A549 (cell line): ENCODE data around the gene ABCC1. TPM values are rescaled to one million over a fixed set of nuclear protein-coding genes. Genes with fewer than 3 reads are reported as not detected.

Experiments used
- ATAC-seq, 2 experiments: fragments of 200-7000 bp in 1 of 2; fragments of >200 bp in 1 of 2; cut with Nextera tagmentation in 1 of 2; cut with Tn5 transposase in 1 of 2; 3 replicates each; pipeline versions ENCODE4 v1.8.0 to v1.9.1; 2018 to 2020; ENCODE audit warnings: mild to moderate bottlenecking in 1 of 2, moderate library complexity in 1 of 2
- CTCF ChIA-PET: fragments of 300-600 bp; sonication (Branson Sonifier 250); formaldehyde crosslinking; extraction: SDS; loops from one replicate; lab custom pipeline; 2021; ENCODE audit warnings: antibody characterized with exemption, inconsistent platforms; lab: Yijun Ruan, JAX
- POLR2A ChIA-PET: fragments of 350-600 bp; formaldehyde crosslinking; extraction: SDS; loops from one replicate; lab custom pipeline; 2021; ENCODE audit warnings: antibody characterized with exemption, inconsistent platforms; lab: Yijun Ruan, JAX
- DNase-seq, 2 experiments: peaks; one replicate each; pipeline versions ENCODE4 v3.0.0 to v3.0.0-alpha.2; 2011 to 2016; ENCODE audit warnings: low read depth in 1 of 2, low spot score in 1 of 2
- FAIRE-seq: peaks from 2 replicates; lab custom pipeline; 2011; peaks lifted over from hg19 to GRCh38; lab: Jason Lieb, UNC
- H3K27ac ChIP-seq, 2 experiments: fragments of >200 bp; sonication (Bioruptor Twin); formaldehyde crosslinking; 3 replicates each; pipeline ENCODE4 v1.5.1; 2016 to 2017
- H3K4me1 ChIP-seq: fragments of >200 bp; sonication (Bioruptor Twin); formaldehyde crosslinking; 3 replicates; pipeline ENCODE4 v1.6.1; 2016
- H3K4me2 ChIP-seq: fragments of >200 bp; sonication (Bioruptor Twin); formaldehyde crosslinking; 3 replicates; pipeline ENCODE4 v1.6.1; 2016
- H3K4me3 ChIP-seq: fragments of >200 bp; sonication (Bioruptor Twin); formaldehyde crosslinking; 3 replicates; pipeline ENCODE4 v1.5.1; 2016
- H3K9me3 ChIP-seq: fragments of >200 bp; sonication (Bioruptor Twin); formaldehyde crosslinking; 3 replicates; pipeline ENCODE4 v1.6.1; 2016
- BHLHE40 ChIP-seq: IDR thresholded peaks from 2 replicates; pipeline ENCODE4 v1.6.1; 2012; ENCODE audit warnings: low read depth, low read length, inconsistent platforms
- CBX8 ChIP-seq: fragments of 200-600 bp; sonication (generic); IDR thresholded peaks from 2 replicates; pipeline ENCODE4 v1.6.1; 2016
- EHMT2 ChIP-seq: fragments of 200-600 bp; sonication (generic); IDR thresholded peaks from 2 replicates; pipeline ENCODE4 v1.6.1; 2016; ENCODE audit warnings: antibody characterized with exemption, low read depth, mild to moderate bottlenecking, moderate library complexity
- ELK1 ChIP-seq: fragments of 150-350 bp; IDR thresholded peaks from 2 replicates; pipeline ENCODE4 v1.6.1; 2014; ENCODE audit warnings: low read depth, mild to moderate bottlenecking, low read length
- EP300 ChIP-seq, 2 experiments: fragments of >200 bp; sonication (Bioruptor Twin); formaldehyde crosslinking; IDR thresholded peaks; 2 replicates in 1 of 2; 3 replicates in 1 of 2; pipeline ENCODE4 v1.6.1; 2016 to 2017
- ESRRA ChIP-seq: fragments of 150-350 bp; IDR thresholded peaks from 2 replicates; pipeline ENCODE4 v1.6.1; 2014; ENCODE audit warnings: mild to moderate bottlenecking, low read length, borderline replicate concordance
- FOSL2 ChIP-seq, 2 experiments: fragments of 450-650 bp in 1 of 2; fragments of >200 bp in 1 of 2; sonication (Bioruptor Twin) in 1 of 2; formaldehyde crosslinking; IDR thresholded peaks; 2 replicates each; pipeline versions ENCODE4 v1.5.0 to v1.6.1; 2016 to 2020; ENCODE audit warnings: mild to moderate bottlenecking in 1 of 2, moderate library complexity in 1 of 2
- FOXS1 ChIP-seq: fragments of 250-450 bp; sonication (Bioruptor Pico); IDR thresholded peaks from 2 replicates; pipeline ENCODE4 v1.5.0; 2020; ENCODE audit warnings: mild to moderate bottlenecking, moderate library complexity
- HDAC2 ChIP-seq: fragments of 200-600 bp; sonication (generic); IDR thresholded peaks from 2 replicates; pipeline ENCODE4 v1.6.1; 2016
- HES2 ChIP-seq: fragments of >200 bp; sonication (Bioruptor Twin); formaldehyde crosslinking; IDR thresholded peaks from 2 replicates; pipeline ENCODE4 v1.6.1; 2016
- HOXB13 ChIP-seq: fragments of 250-450 bp; sonication (Bioruptor Pico); IDR thresholded peaks from 2 replicates; pipeline ENCODE4 v1.5.0; 2020; ENCODE audit warnings: low read depth, mild to moderate bottlenecking, moderate library complexity
- JUNB ChIP-seq: fragments of >200 bp; sonication (Bioruptor Twin); formaldehyde crosslinking; IDR thresholded peaks from 2 replicates; pipeline ENCODE4 v1.6.1; 2016
- KDM1A ChIP-seq: fragments of 200-600 bp; sonication (generic); IDR thresholded peaks from 2 replicates; pipeline ENCODE4 v1.6.1; 2016; ENCODE audit warnings: low read depth, mild to moderate bottlenecking
- KDM5A ChIP-seq: fragments of 200-600 bp; sonication (generic); IDR thresholded peaks from 2 replicates; pipeline ENCODE4 v1.6.1; 2016; ENCODE audit warnings: antibody characterized with exemption, mild to moderate bottlenecking
- MYC ChIP-seq: IDR thresholded peaks from 2 replicates; pipeline ENCODE4 v1.6.1; 2012; ENCODE audit warnings: mild to moderate bottlenecking, inconsistent platforms, low read length, improper control_type of control experiment, borderline replicate concordance
- NFE2L2 ChIP-seq: fragments of 150-350 bp; conservative IDR thresholded peaks from 2 replicates; pipeline ENCODE4 v1.6.1; 2014; ENCODE audit warnings: low read length
- NR3C1 ChIP-seq: fragments of >200 bp; sonication (Bioruptor Twin); formaldehyde crosslinking; IDR thresholded peaks from 3 replicates; pipeline ENCODE4 v1.6.1; 2017
- POLR2A ChIP-seq: IDR thresholded peaks from 2 replicates; pipeline ENCODE4 v1.6.1; 2012; ENCODE audit warnings: mild to moderate bottlenecking, low read length
- POLR2AphosphoS2 ChIP-seq: conservative IDR thresholded peaks from 2 replicates; pipeline ENCODE4 v1.6.1; 2012; ENCODE audit warnings: low read length, improper control_type of control experiment, inconsistent platforms
- RARB ChIP-seq: fragments of 250-450 bp; sonication (Bioruptor Pico); IDR thresholded peaks from 2 replicates; pipeline ENCODE4 v1.8.0; 2021; ENCODE audit warnings: mild to moderate bottlenecking, moderate library complexity
- RFX5 ChIP-seq: fragments of 450-650 bp; IDR thresholded peaks from 2 replicates; pipeline ENCODE4 v1.7.1; 2014; ENCODE audit warnings: antibody characterized with exemption, mild to moderate bottlenecking, moderate library complexity
- SREBF2 ChIP-seq: fragments of 450-650 bp; IDR thresholded peaks from 2 replicates; pipeline ENCODE4 v1.6.1; 2014; ENCODE audit warnings: mild to moderate bottlenecking, moderate library complexity
- TP53 ChIP-seq: fragments of 250-450 bp; sonication (Bioruptor Pico); IDR thresholded peaks from 2 replicates; pipeline ENCODE4 v1.5.0; 2021; ENCODE audit warnings: mild to moderate bottlenecking, moderate library complexity
- ZNF302 ChIP-seq: fragments of 250-450 bp; sonication (Bioruptor Pico); IDR thresholded peaks from 2 replicates; pipeline ENCODE4 v1.9.0; 2021; ENCODE audit warnings: inconsistent platforms, mild to moderate bottlenecking, moderate library complexity
- ZSCAN20 ChIP-seq: fragments of 250-450 bp; sonication (Bioruptor Pico); IDR thresholded peaks from 2 replicates; pipeline ENCODE4 v1.8.0; 2022; ENCODE audit warnings: mild to moderate bottlenecking, moderate library complexity
- WGBS: methylation state at CpG from one replicate; pipeline ENCODE4 v1.1.6; 2017; ENCODE audit errors: missing lambda C conversion rate; 5-methylcytosine and 5-hydroxymethylcytosine counted together
- polyA plus RNA-seq, 4 experiments: library from polyadenylated mRNA; depleted of rRNA in 3 of 4; stranded (reverse); fragments of >200 nt; fragmentation: RNase III in 1 of 4; extraction: RNeasy Plus Mini Kit Qiagen cat#74134 plus additional on column Dnase treatment in 1 of 4; gene quantifications; 2 replicates in 3 of 4; 3 replicates in 1 of 4; pipeline ENCODE4 v1.2.3, GENCODE V29; 2011 to 2017
- TF ChIP-seq, protein P1 (sequence below): IDR thresholded peaks from 2 replicates; pipeline ENCODE4 v1.6.1; 2012; ENCODE audit warnings: low read depth, borderline replicate concordance
- TF ChIP-seq, protein P2 (sequence below): fragments of 450-650 bp; IDR thresholded peaks from 2 replicates; pipeline ENCODE4 v1.6.1; 2014; ENCODE audit warnings: antibody characterized with exemption
- TF ChIP-seq, protein P3 (sequence below): IDR thresholded peaks from 2 replicates; pipeline ENCODE4 v1.6.1; 2012

Gene ABCC1
- polyA plus RNA-seq, 2 of the 4 experiments (the other 2 are of a cell fraction), result 56.5 to 93.8 TPM

GRCh38 chr16:16006650-16007049 is 57.2 kb downstream of the ABCC1 start:
- 81% methylated on average over 8 of the region's 8 CpGs for WGBS

GRCh38 chr16:16007743-16008111 is 58.3 kb downstream of the ABCC1 start:
- peak overlapping the region; percentile 39 to 81; a peak in 5 of 6 replicates for H3K27ac ChIP-seq
- no peak for FAIRE-seq
- WGBS, result 88% methylated on average over 11 of the region's 11 CpGs

More at GRCh38 chr16:16006650-16007049, 57.2 kb downstream of the ABCC1 start:
- no peak for FAIRE-seq
- Histone ChIP-seq H3K9me3 (no peaks in the 10 kb centered on the region), H3K4me2 (no peak overlapping the region), H3K4me3 (no peak overlapping the region), H3K4me1 (peaks cover 67% of the 10 kb centered on the region), H3K27ac (peak overlapping the region in 1 of 2 experiments; percentile 81; a peak in 3 of 6 replicates)
- ChIA-PET POLR2A (no interaction called here), CTCF (interaction anchor here (0.6 to 0.9 kb wide), 2 partner anchors 39 to 132 kb away, joined by 3 read pairs; no protein-coding TSS in a partner anchor)
- DNase-seq, result no peak
- TF ChIP-seq EHMT2, result no peak
- TF ChIP-seq HOXB13 (CRISPR knock-in tag), result no peak
- TF ChIP-seq TP53, result no peak
- TF ChIP-seq HES2, result no peak
- TF ChIP-seq FOXS1 (CRISPR knock-in tag), result no peak
- no peak for TF ChIP-seq NFE2L2
- no peak for TF ChIP-seq MYC
- no peak for TF ChIP-seq POLR2AphosphoS2
- no peak for TF ChIP-seq KDM5A
- no peak for ATAC-seq

DNA sequence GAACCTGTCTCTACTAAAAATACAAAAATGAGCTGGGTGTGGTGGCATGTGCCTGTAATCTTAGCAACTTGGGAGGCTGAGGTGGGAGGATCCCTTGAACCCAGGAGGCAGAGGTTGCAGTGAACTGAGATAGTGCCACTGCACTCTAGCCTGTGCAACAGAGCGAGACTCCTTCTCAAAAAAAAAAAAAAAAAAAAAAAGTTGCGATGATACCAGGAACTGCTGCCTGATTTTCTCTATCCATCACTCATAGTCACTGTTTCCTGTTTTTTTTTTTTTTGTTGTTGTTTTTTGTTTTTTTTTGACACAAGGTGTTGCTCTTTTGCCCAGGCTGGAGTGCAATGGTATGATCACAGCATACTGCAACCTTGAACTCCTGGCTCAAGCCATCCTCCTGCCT is 59.2 kb downstream of the ABCC1 start:
- POLR2A ChIA-PET, result no interaction called here
- TF ChIP-seq KDM5A, result no peak
- no peak for TF ChIP-seq NR3C1
- no peak for TF ChIP-seq FOXS1 (CRISPR knock-in tag)
- TF ChIP-seq BHLHE40, result no peak
- TF ChIP-seq, protein P1, sequence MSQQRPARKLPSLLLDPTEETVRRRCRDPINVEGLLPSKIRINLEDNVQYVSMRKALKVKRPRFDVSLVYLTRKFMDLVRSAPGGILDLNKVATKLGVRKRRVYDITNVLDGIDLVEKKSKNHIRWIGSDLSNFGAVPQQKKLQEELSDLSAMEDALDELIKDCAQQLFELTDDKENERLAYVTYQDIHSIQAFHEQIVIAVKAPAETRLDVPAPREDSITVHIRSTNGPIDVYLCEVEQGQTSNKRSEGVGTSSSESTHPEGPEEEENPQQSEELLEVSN, result no peak
- no peak for TF ChIP-seq HOXB13 (CRISPR knock-in tag)
- no peak for TF ChIP-seq EP300 (IDR thresholded peaks at IDR 0.05)
- TF ChIP-seq RFX5, result no peak
- no peak for TF ChIP-seq KDM1A
- TF ChIP-seq NFE2L2, result no peak
- TF ChIP-seq ELK1, result no peak
- TF ChIP-seq POLR2A, result no peak
- no peak for TF ChIP-seq ZNF302
- Histone ChIP-seq H3K4me2 (no peak overlapping the region), H3K9me3 (no peaks in the 10 kb centered on the region), H3K4me1 (peaks cover 65% of the 10 kb centered on the region), H3K4me3 (no peak overlapping the region), H3K27ac (peak overlapping the region in 1 of 2 experiments; percentile 81; a peak in 3 of 6 replicates)
- no peak for FAIRE-seq
- DNase-seq, result no peak
- CTCF ChIA-PET, result interaction anchor here (0.6 to 1.8 kb wide), 6 partner anchors 11 to 186 kb away, joined by 3 to 6 read pairs (median 4); no protein-coding TSS in a partner anchor
- no peak for ATAC-seq
- WGBS, result 96% methylated on average over 2 of the region's 2 CpGs

More at GRCh38 chr16:16007743-16008111, 58.3 kb downstream of the ABCC1 start:
- CTCF ChIA-PET, result interaction anchor here (0.9 to 1.1 kb wide), 3 partner anchors 13 to 133 kb away, joined by 3 read pairs; no protein-coding TSS in a partner anchor
- no peak for DNase-seq
- no peak for ATAC-seq
- Histone ChIP-seq H3K9me3 (no peaks in the 10 kb centered on the region), H3K4me1 (peaks cover 58% of the 10 kb centered on the region), H3K4me3 (no peak overlapping the region), H3K4me2 (no peak overlapping the region)
- POLR2A ChIA-PET, result no interaction called here
- no peak for TF ChIP-seq SREBF2
- TF ChIP-seq, protein P2, sequence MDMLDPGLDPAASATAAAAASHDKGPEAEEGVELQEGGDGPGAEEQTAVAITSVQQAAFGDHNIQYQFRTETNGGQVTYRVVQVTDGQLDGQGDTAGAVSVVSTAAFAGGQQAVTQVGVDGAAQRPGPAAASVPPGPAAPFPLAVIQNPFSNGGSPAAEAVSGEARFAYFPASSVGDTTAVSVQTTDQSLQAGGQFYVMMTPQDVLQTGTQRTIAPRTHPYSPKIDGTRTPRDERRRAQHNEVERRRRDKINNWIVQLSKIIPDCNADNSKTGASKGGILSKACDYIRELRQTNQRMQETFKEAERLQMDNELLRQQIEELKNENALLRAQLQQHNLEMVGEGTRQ, result no peak
- TF ChIP-seq FOSL2 (IDR thresholded peaks at IDR 0.05), result no peak
- TF ChIP-seq FOSL2 (CRISPR knock-in tag; IDR thresholded peaks at IDR 0.05), result no peak
- no peak for TF ChIP-seq TP53
- TF ChIP-seq, protein P3, sequence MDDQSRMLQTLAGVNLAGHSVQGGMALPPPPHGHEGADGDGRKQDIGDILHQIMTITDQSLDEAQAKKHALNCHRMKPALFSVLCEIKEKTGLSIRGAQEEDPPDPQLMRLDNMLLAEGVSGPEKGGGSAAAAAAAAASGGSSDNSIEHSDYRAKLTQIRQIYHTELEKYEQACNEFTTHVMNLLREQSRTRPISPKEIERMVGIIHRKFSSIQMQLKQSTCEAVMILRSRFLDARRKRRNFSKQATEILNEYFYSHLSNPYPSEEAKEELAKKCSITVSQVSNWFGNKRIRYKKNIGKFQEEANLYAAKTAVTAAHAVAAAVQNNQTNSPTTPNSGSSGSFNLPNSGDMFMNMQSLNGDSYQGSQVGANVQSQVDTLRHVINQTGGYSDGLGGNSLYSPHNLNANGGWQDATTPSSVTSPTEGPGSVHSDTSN, result no peak
- no peak for TF ChIP-seq RFX5
- TF ChIP-seq RARB (CRISPR knock-in tag), result no peak
- no peak for TF ChIP-seq CBX8
- no peak for TF ChIP-seq JUNB
- no peak for TF ChIP-seq ESRRA
- TF ChIP-seq HDAC2, result no peak
- no peak for TF ChIP-seq ZSCAN20
